Skeletal muscle tissue (tissue), 4 donors: Measurements from ENCODE around the gene CNKSR3. TPM values are rescaled to one million over a fixed set of nuclear protein-coding genes. Genes with fewer than 3 reads are reported as not detected.

Experiments
- H3K27ac ChIP-seq: one replicate; pipeline ENCODE4 v1.7.0; 2013; ENCODE audit warnings: mild to moderate bottlenecking, low read depth, low read length, inconsistent platforms
- H3K27me3 ChIP-seq, 3 donors: one replicate each; pipeline ENCODE4 v1.7.0; 2013; ENCODE audit warnings: low read length in 3 of 3; ENCODE audit not compliant: control insufficient read depth in 3 of 3, insufficient read depth in 3 of 3
- H3K36me3 ChIP-seq, 3 donors: one replicate each; pipeline ENCODE4 v1.7.0; 2013; ENCODE audit warnings: low read length in 3 of 3; ENCODE audit not compliant: control insufficient read depth in 3 of 3, insufficient read depth in 3 of 3
- H3K4me1 ChIP-seq, 3 donors: one replicate each; pipeline ENCODE4 v1.7.0; 2013; ENCODE audit warnings: low read length in 3 of 3, mild to moderate bottlenecking in 3 of 3; ENCODE audit not compliant: control insufficient read depth in 3 of 3, insufficient read depth in 3 of 3
- H3K4me3 ChIP-seq, 3 donors: one replicate each; pipeline ENCODE4 v1.7.0; 2013; ENCODE audit warnings: low read length in 3 of 3
- H3K9ac ChIP-seq, 3 donors: one replicate each; pipeline ENCODE4 v1.7.0; 2013; ENCODE audit warnings: low read length in 3 of 3, mild to moderate bottlenecking in 3 of 3, moderate library complexity in 2 of 3, low read depth in 1 of 3
- H3K9me3 ChIP-seq, 3 donors: one replicate each; pipeline ENCODE4 v1.7.0; 2013; ENCODE audit warnings: low read length in 3 of 3; ENCODE audit not compliant: control insufficient read depth in 3 of 3
- total RNA-seq: library from RNA; depleted of rRNA; stranded (reverse); fragments of >200 nt; gene quantifications from one replicate; pipeline ENCODE4 v1.2.3, GENCODE V29; 2014
- donor health status: Osteomylitis.

Gene CNKSR3
- total RNA-seq, 1 donor from 2014 or later, result 3.7 TPM

DNA sequence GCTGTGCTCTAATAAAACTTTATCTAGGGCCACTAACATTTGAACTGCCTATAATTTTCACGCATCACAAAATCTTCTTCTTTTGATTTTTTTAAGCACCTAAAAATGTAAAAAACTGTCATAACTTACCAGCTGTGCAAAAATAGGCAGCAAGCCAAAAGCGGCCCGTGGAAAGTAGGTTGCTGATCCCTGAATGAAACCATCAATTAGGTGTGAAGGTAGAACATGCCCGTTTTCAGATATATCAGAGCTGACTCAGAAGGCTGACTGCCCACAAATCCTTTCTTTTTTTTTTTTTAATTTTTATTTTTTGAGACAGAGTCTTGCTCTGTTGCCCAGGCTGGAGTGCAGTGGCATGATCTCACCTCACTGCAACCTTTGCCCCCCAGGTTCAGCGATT, 149.0 kb downstream of the CNKSR3 start:
- no peaks in the 10 kb centered on the region for H3K9me3 ChIP-seq
- no peaks in the 10 kb centered on the region for H3K36me3 ChIP-seq
- H3K4me3 ChIP-seq, result no peak overlapping the region
- H3K4me1 ChIP-seq, result no peaks in the 10 kb centered on the region
- H3K9ac ChIP-seq, result no peak overlapping the region
- H3K27ac ChIP-seq, result no peak overlapping the region
- H3K27me3 ChIP-seq, result no peaks in the 10 kb centered on the region

- Histone ChIP-seq H3K27ac (no peak overlapping the region), H3K9me3 (no peaks in the 10 kb centered on the region), H3K4me3 (no peak overlapping the region), H3K36me3 (no peaks in the 10 kb centered on the region), H3K27me3 (no peaks in the 10 kb centered on the region), H3K9ac (no peak overlapping the region), H3K4me1 (no peaks in the 10 kb centered on the region)
These were observed 150.0 kb downstream of the CNKSR3 start for GRCh38 chr6:154360476-154360875.

- H3K9me3 ChIP-seq, result no peaks in the 10 kb centered on the region
These were observed 150.8 kb downstream of the CNKSR3 start for GRCh38 chr6:154359679-154360078.

GRCh38 chr6:154359161-154359574, 151.3 kb downstream of the CNKSR3 start:
- Histone ChIP-seq H3K27ac (no peak overlapping the region), H3K4me1 (no peaks in the 10 kb centered on the region), H3K36me3 (no peaks in the 10 kb centered on the region), H3K9ac (no peak overlapping the region), H3K4me3 (no peak overlapping the region), H3K27me3 (no peaks in the 10 kb centered on the region), H3K9me3 (no peaks in the 10 kb centered on the region)

More at GRCh38 chr6:154359679-154360078, 150.8 kb downstream of the CNKSR3 start:
- H3K27ac ChIP-seq, result no peak overlapping the region
- no peaks in the 10 kb centered on the region for H3K36me3 ChIP-seq
- H3K27me3 ChIP-seq, result no peaks in the 10 kb centered on the region
- H3K4me3 ChIP-seq, result no peak overlapping the region
- H3K4me1 ChIP-seq, result no peaks in the 10 kb centered on the region
- H3K9ac ChIP-seq, result no peak overlapping the region

DNA sequence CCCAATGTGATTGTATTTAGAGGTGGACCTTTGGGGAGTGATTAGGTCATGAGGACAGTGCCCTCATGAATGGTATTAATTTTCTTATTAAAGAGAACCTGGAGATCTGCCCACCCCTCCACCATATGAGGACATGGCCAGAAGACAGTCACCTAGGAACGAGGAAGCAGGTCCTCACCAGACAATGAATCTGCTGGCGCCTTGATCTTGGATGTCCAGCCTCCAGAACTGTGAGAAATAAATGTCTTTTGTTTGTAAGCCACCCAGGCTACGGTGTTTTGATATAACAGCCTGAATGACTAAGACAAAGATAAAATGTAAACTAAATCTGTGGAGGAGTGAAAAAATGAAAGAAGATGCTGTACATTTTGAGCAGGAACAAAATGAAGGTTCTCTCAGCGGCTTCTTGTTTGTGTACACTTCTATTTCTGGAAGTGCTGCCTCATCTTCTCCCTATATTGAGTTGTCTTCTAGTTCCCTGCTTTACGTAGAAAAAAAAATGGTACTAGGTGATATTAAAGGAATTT, 152.4 kb downstream of the CNKSR3 start:
- Histone ChIP-seq H3K9ac (no peak overlapping the region), H3K27me3 (no peaks in the 10 kb centered on the region), H3K36me3 (no peaks in the 10 kb centered on the region)

DNA sequence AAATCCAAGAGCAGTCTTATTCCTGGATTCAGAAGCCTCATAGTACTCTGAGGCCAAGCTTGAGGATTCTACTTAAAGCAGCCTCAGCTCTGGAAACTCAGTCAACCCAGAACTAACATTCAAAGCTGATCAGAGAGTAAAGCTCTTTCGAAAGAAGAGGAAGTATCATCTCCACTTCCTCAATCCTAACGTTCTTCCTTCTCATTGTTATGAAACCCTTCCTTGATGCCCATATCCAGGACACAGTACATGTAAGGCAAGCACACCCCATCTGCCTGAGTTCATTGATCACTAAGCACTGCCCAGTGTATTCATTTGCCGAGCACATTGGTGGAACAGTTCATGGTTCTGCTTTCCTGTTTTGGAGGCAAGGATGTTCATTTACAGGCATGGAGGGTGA, 153.8 kb downstream of the CNKSR3 start, which contains the start of gene IPCEF1:
IPCEF1 (minus strand) TSS at position 114 of the 400 bp plus-strand sequence. CDS start 90,856 bp downstream, outside the sequence.
- H3K27ac ChIP-seq, result no peak within 1 kb of the TSS
- H3K4me3 ChIP-seq, result no peak within 1 kb of the TSS

More for the DNA sequence above, 152.4 kb downstream of the CNKSR3 start:
- Histone ChIP-seq H3K9me3 (no peaks in the 10 kb centered on the region), H3K4me1 (no peaks in the 10 kb centered on the region), H3K27ac (no peak overlapping the region), H3K4me3 (no peak overlapping the region)

GRCh38 chr6:154356113-154356512, 154.4 kb downstream of the CNKSR3 start:
- Histone ChIP-seq H3K9ac (no peak overlapping the region), H3K4me1 (no peaks in the 10 kb centered on the region), H3K9me3 (no peaks in the 10 kb centered on the region), H3K36me3 (no peaks in the 10 kb centered on the region), H3K27ac (no peak overlapping the region), H3K27me3 (no peaks in the 10 kb centered on the region), H3K4me3 (no peak overlapping the region)

More for the DNA sequence above, 153.8 kb downstream of the CNKSR3 start, which contains the start of gene IPCEF1:
- no peaks in the 10 kb centered on the region for H3K36me3 ChIP-seq
- H3K27me3 ChIP-seq, result no peaks in the 10 kb centered on the region
- H3K9me3 ChIP-seq, result no peaks in the 10 kb centered on the region
- H3K9ac ChIP-seq, result no peak within 1 kb of the TSS
- no peaks in the 10 kb centered on the region for H3K4me1 ChIP-seq

DNA sequence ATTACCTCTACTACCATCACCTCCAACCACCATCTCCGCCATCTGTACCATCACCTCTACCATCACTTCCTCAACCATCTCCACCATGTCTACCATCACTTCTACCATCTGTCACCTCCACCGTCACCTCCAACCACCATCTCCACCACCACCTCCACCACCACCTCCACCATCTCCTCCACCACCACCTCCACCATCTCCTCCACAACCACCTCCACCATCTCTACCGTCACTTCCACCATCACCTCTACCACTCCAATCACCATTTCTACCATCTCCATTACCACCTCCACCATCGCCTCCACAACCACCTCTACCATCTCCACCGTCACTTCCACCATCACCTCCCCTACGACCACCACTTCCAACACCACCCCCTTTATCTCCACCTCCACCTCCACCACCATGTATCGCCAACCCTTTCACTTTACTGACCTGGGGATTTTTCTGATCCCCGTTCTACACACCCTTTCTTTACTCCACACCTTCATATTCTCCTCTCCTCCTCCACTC, 156.2 kb downstream of the CNKSR3 start:
- H3K4me1 ChIP-seq, result no peaks in the 10 kb centered on the region
- H3K4me3 ChIP-seq, result no peak overlapping the region
- H3K36me3 ChIP-seq, result no peaks in the 10 kb centered on the region
- H3K27me3 ChIP-seq, result no peaks in the 10 kb centered on the region
- H3K9me3 ChIP-seq, result no peaks in the 10 kb centered on the region
- no peak overlapping the region for H3K27ac ChIP-seq
- H3K9ac ChIP-seq, result no peak overlapping the region

DNA sequence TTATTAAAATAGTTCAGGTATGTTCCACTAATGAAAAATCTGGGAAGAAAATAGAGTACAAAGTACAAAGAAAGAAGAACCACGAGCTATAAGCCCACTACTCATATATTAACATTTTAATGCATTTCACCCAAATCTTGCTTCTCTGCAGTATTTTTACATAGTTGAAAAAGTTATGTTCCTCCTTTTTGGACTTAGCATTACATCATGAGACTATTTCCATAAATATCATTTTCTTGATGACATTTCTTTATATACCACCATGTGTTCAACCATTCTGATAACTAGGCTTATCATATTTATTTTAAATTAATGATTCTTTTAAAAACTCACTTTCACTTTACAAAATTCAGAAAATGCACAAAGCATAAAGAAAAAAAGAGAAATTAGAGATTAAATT, 156.9 kb downstream of the CNKSR3 start:
- Histone ChIP-seq H3K4me3 (no peak overlapping the region), H3K27ac (no peak overlapping the region), H3K36me3 (no peaks in the 10 kb centered on the region), H3K4me1 (no peaks in the 10 kb centered on the region), H3K9me3 (no peaks in the 10 kb centered on the region), H3K27me3 (no peaks in the 10 kb centered on the region), H3K9ac (no peak overlapping the region)

GRCh38 chr6:154352898-154353585, 157.4 kb downstream of the CNKSR3 start:
- Histone ChIP-seq H3K27ac (no peak overlapping the region), H3K9ac (no peak overlapping the region), H3K4me1 (no peaks in the 10 kb centered on the region), H3K36me3 (no peaks in the 10 kb centered on the region), H3K9me3 (no peaks in the 10 kb centered on the region), H3K4me3 (no peak overlapping the region), H3K27me3 (no peaks in the 10 kb centered on the region)
